Activated CD4-positive, alpha-beta T cell treated with anti-CD3 and anti-CD28 coated beads, Interleukin-2, amount 50 U/mL, for 48 hours (primary cell): ENCODE results near the gene PREX1.

Source experiments
- DNase-seq, 2 experiments: peaks; one replicate each; pipeline ENCODE4 v3.0.0-alpha.2; 2020

Gene PREX1

DNA sequence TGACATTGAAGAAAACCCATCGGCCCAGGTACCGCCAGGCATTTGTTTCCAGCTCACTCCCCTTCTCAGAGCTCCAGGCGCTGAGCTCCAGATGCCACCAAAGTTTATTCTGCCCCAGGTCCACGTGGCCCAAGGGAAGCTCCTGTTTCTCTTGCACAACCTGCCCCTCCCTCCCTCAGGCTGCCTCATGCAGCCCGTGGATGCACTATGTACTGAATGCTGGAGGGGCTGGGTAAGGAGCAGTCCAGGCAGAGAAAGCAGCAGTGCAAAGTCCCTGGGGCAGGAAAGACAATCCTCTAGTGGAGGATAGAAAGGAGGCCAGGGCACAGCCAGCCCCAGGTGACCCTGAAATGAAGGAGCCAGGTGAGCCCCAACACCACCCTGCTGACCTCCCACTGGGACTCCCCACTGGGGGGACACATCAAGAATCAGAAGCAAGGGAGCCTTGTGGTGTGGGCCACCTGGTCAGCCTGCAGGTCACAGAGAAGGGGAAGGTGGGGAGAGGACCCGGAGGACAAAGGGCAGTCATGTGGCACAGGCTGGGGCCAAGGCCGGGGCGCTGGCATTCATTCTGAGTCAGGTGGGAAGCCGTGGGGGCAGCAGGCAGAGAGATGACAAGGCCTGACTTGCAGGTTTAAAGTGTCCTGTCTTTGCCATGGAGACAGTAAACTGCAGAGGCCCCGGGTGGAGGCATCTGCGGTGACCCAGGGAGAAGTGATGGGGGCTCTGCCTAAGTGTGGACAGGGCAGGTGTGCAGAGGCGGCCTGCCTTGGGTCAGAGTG is 230.1 kb downstream of the PREX1 start:
- DNase-seq: no peak

DNA sequence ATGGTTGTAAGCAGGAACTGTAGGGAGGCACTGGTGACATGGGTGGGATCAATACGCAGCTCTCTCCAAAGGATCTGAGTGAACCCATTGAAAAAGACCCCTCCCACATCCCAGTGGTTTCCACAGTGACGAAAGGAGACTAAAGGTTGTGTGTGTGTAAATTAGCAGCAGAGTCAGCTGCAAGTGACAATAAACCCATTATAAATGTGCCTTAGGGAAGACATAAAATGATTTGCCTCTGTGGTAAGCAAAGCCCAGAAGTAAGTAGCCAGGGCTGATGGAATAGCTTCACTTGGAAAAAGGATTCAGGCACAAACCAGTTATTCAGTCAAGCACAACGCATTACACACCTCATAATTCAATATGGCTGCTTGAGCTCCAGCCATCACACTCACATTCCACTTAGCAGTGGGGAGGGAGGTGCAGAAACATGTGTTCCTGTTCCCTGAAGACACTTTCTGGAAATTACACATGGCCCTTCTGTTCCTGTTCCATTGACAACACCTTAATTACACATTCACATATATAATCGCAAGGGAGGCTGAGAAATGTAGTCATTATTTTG is 231.4 kb downstream of the PREX1 start:
- DNase-seq: no peak

DNA sequence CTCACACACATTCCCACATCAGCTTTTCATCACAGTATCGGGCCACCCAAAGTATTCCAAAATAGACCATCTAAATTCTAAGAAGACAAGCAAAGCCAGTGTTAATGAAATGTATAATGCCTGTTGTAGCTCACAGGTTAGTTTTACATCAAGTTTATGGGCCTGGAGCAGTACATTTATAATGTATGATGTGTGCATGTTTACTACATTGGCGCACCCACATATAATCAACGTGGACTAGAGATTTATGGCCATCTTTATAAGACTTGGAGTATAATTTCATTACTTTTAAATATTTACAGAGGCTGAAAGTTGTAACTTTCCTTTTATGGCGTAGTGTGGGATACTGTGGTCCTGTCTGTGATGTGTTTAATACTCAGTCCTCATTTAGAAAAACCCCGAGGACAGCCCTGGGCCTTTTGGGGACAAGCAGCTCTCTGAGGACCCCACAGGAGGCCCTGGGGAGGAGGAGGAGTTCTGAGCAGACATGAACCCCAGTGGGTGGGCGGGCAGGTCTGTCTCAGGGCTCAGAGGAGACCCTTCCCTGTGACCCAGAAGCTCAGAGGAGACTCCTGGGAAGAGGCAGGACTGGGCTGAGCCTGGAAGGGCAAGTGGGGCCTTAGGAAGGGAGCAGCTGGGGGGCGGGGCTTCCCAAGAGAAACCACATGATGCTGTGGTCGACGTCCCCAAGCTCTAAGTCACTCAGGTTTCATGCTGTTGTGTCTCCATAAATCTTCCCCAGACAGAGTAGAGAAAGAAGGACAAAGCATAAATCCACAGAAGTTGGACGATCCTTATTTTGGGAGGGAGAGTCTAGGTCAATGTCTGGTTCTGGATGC is 232.1 kb downstream of the PREX1 start:
- no peak for DNase-seq

DNA sequence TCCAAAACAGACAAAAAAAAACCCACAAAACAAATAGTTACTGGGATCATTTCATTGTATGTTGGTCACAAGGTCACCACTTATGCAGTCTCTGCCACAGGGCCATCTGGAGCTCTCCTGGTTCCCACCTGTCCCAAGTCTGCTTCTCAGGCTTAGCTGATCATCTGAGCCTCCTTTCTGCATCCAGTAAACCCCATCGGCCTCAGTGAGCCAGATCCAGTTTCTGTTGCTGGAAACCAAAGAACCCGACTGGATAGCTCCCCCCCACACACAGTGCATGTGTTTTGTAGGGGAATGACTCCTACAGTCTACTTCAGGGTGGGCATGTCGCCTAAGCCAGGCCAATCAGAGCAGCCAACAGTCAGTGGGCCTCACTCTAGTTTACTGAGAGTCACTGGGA is 233.3 kb downstream of the PREX1 start:
- no peak for DNase-seq

DNA sequence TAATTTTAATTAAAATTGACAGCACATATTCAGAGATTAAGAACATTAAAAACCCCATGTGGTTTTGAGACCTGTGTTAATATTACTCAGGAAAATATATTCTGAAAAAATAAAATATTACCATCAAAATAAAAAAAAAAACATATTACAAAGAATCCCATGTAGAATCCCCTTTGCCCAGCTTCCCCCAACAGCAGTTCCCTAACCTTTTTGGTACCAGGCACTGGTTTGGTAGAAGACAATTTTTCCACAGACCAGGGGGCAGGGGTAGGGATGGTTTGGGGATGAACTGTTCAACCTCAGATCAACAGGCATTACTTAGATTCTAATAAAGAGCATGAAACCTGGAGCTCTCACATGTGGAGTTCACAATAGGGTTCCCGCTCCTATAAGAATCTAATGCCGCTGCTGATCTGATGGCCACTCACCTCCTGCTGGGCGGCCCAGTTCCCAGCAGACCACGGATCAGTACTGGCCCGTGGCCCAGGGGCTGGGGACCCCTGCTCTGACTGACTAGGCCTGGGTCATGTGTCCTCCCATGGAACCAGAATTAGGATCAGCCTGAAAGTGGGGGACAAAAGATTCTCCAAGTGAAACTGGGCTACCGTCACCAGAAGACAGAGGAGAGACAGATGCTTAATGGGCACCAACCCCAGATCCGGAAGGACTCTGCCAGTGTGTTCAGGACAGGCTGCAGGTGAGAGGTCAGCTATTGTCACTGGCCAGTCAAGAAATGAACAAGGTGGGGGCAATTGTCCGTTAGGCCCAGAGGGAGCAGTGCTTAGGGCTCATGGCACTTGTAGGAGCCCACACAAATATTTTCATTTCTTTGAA is 235.5 kb downstream of the PREX1 start:
- DNase-seq: no peak

DNA sequence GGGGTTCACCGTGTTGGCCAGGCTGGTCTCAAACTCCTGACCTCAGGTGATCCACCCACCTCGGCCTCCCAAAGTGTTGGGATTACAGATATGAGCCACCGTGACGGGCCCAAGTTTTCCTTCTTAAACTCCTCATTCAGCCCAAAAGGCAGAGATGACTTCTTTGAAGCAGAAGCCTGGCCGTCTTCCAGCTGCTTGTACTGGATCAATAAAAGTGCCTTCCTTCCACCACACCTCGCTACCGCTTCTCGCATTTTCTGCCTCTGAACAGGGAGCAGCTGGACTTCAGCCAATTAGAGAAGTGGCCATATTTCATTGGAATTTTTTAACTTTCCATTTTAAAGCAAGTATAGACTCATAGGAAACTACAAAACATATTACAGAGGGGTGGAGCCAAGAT is 241.1 kb downstream of the PREX1 start:
- no peak for DNase-seq

DNA sequence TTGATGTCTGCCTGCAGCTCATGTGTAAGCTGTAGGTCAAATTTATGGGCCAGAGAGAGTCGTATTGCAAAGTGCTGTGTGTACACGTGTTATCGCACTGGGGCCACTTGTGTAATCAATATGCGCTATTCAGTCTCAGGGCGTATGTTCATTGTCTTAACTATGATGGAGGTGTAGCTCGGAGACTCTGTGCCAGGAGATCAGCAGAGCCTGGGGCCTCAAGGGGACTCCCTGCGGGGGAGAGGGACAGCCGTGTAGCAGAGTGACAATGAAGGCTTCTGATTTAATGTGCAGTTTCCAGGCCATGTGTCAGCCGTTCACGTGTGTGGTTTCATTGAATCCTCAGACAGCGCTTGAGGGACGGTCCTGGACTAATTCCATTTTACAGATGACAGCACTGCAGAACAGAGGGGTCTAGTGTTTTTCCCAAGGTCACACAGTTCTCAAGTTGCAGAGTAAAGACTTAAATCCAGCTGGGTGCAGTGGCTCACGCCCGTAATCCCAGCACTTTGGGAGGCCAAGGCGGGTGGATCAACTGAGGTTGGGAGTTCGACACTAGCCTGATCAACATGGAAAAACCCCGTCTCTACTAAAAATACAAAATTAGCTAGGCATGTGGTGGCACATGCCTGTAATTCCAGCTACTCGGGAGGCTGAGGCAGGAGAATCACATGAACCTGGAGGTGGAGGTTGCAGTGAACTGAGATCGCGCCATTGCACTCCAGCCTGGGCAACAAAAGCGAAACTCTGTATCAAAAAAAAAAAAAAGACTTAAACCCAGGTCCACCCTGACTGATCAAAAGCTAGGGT is 242.5 kb downstream of the PREX1 start:
- no peak for DNase-seq

DNA sequence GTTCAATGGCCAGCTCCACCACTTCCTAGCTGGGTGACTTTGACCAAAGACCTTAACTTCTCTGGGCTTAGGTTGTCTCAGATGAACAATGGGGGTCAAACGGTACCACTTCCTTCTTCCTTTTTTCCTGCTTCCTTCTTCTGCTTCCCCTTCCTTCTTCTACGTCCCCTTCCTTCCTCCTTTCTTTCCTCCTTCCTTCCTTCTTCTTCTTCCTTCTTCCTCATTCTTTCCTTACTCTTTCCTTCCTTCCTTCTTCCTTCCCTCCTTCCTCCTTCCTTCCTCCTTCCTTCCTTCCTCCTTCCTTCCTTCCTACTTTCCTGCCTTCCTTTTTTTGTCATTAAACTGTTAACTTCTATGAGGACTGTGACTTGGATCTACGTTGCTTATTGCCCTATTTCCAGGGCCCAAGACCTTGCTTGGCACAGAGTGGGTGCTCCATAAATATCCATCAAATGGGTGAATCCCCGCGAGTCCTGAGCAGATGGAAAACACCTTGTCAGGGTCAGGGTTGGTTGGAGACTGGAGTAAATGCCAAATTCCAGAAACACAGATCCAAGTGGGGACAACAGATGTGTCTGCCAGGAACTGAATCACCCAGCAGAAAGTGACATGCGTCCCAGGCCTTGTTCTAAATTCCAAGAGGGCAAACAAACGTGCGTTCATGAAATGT is 243.3 kb downstream of the PREX1 start:
- no peak for DNase-seq

DNA sequence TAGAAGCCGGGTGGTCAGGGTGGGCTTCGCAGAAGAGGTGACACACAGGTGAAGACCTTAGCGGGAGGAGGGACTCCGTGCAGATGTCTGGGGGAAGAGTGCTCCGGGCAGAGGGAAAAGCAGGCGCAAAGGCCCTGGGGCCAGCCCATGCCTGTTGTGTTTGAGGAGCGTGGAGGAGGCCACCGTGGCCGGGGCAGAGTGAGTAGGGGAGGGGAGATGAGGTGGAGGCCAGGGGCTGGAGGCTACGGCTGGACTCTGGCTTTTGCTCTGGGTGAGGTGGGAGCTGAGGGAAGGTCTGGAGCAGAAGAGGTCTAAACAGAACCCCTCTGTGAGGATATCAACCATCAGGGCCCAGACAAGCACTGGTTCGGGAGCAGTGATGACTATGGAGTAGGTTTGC is 244.0 kb downstream of the PREX1 start:
- no peak for DNase-seq

DNA sequence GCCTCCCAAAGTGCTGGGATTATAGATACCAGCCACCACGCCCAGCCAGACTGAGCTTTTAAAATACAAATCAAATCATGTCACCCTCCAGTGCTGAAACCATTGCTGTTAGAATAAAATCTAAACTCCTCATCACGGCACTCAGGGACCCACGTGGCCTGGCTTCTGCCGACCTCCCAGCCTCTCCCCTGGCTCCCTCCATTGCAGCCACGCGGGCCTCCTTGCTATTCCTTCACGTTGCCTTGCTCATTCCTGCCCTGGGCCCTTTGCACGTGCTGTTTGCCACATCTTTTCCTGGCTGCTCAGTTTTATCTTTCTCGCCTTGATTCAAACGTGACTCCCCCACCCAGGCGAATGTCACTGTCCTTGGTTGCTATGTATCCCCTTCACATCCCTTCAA is 244.6 kb downstream of the PREX1 start:
- no peak for DNase-seq

DNA sequence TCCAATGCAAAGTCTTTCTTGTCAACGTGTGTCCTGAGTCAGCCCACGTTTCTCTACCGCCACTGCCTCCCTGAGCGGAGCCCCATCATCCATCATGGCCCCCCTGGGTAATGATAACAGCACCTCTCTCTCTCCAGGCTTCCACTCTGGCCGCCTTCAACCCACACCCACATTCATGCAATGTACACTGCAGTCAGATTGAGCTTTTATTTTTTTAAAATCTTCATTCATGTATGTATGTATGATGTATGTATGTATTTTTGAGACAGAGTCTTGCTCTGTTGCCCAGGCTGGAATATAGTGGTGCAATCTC is 245.2 kb downstream of the PREX1 start:
- DNase-seq: no peak

DNA sequence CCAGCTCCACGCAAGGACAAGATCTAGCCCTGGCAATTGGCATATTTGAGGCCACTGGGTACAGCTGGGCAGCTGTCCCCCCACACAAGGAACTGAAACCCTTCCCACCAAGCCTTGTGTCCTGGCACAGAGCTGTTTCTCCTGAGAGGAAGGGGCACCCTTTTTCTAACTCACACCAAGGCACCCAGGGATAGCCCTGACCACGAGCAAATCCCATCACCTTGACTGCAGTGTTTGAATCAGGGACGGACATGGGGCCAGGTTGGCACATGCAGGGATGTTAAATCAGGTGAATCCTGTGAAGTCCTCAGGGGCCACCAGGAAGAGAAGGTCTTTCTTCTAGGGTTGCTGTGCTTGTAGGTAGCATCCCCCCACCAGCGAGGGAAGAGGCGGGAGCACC is 246.6 kb downstream of the PREX1 start:
- DNase-seq: no peak

DNA sequence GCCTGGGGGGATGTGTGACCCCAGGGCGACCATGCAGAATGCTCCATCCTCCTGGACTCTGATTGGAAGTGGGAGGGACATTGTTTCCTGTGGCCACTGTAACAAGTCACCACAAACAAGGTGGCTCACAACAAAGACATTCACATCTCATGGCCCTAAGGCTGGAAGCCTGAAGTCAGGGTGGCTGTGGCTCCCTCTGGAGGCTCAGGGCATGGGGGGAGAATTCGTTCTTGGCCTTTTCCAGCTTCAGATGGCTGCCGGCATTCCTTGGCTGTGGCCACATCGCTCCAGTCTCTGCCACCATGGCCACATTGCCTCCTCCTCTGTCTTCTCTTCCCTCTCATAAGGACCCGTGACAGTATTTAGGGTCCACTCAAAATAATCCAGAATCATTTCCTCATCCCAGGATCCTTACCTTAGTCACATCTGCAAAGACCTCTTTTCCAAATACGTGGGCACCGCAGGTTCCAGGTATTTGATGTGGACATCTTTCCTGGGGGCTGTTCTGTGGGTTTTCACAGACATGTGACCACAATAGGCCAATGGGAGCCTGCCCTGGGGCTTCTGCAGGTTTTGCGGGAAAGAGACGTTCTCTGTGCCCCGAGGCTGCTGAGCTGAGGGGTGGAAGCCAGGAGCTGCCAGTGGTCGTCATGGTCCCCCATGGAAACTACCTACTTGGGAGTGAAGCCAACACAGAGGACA is 249.3 kb downstream of the PREX1 start:
- DNase-seq: no peak

DNA sequence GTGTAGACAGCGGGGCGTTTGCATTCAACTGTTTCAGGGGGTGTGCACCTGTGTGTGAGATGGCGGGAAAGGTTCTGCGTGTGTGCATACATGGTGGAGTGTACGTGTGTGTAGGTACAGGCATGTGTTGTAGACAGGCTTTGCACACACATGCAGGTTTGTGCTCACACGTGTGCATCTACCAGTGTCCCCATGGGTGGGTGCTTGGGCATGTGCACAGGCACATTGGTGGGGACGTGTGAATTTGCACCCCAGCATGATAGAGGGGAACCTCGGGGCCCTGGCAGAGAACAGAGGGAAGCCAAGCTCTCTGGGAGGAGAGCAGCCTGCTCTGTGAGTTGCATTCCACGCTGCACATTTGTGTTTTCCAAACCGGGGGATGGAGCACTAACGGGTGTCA is 250.2 kb downstream of the PREX1 start:
- DNase-seq: no peak

DNA sequence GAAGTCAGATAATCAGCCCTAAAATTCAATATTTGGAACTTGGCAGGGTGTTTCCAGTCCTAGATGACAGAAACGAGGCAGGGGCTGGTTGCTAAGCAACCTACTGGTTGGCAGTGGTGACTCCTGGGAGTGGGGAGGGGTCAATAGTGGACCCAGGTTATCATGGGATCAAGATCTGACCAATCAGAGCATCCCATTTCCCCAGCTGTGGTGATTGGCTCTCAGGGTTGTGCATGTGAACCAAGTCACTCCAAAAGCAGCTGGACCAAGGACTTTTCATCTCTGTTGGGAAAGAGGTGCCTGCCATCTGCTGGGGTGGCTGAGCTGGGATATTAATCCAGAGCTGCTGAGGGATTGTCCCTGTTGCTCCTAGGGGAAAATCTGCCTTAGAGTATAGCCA is 253.4 kb downstream of the PREX1 start:
- DNase-seq: no peak
